Cardiac muscle cell (in vitro differentiated cells and primary cell): Measurements from ENCODE around the gene SH3RF3. TPM values are rescaled to one million over a fixed set of nuclear protein-coding genes. Genes with fewer than 3 reads are reported as not detected.

Source experiments
- DNase-seq, 2 donors: peaks; one replicate each; pipeline versions ENCODE4 v3.0.0 to v3.0.0-alpha.2; 2010 to 2017; ENCODE audit warnings: low read depth in 1 of 2, low spot score in 1 of 2
- H3K27ac ChIP-seq: fragments of 200-600 bp; sonication (generic); 2 replicates; pipeline ENCODE4 v1.5.1; 2016
- H3K27me3 ChIP-seq: fragments of 200-600 bp; sonication (generic); 2 replicates; pipeline ENCODE4 v1.6.0; 2016; ENCODE audit warnings: control low read depth
- H3K36me3 ChIP-seq: fragments of 200-600 bp; sonication (generic); 2 replicates; pipeline ENCODE4 v1.5.1; 2016; ENCODE audit warnings: control low read depth
- H3K4me1 ChIP-seq: fragments of 200-600 bp; sonication (generic); 2 replicates; pipeline ENCODE4 v1.8.1; 2017; ENCODE audit warnings: low read depth, mild to moderate bottlenecking, mixed run types
- H3K4me3 ChIP-seq: fragments of 200-600 bp; sonication (generic); 2 replicates; pipeline ENCODE4 v1.5.1; 2016; ENCODE audit warnings: mild to moderate bottlenecking
- H3K9me3 ChIP-seq: fragments of 200-600 bp; sonication (generic); 2 replicates; pipeline ENCODE4 v1.5.1; 2017; ENCODE audit warnings: low read depth, mild to moderate bottlenecking, control low read depth
- polyA plus RNA-seq: library from polyadenylated mRNA; unstranded; fragments of >200 nt; fragmentation: Nextera tagmentation; extraction: Ambion mirVana; gene quantifications from 2 replicates; pipeline ENCODE4 v1.2.1, GENCODE V29; 2016
- total RNA-seq: library from RNA; depleted of rRNA; stranded (reverse); fragments of >200 nt; gene quantifications from 2 replicates; pipeline ENCODE4 v1.2.3, GENCODE V29; 2016
- TF ChIP-seq, protein P1 (sequence below): IDR thresholded peaks from 2 replicates; pipeline ENCODE4 v1.5.1; 2012; ENCODE audit warnings: low read depth, mild to moderate bottlenecking, low read length

Gene SH3RF3
- total and polyA plus RNA-seq, 2 experiments from 2014 or later = 1.2 to 1.7 TPM

DNA sequence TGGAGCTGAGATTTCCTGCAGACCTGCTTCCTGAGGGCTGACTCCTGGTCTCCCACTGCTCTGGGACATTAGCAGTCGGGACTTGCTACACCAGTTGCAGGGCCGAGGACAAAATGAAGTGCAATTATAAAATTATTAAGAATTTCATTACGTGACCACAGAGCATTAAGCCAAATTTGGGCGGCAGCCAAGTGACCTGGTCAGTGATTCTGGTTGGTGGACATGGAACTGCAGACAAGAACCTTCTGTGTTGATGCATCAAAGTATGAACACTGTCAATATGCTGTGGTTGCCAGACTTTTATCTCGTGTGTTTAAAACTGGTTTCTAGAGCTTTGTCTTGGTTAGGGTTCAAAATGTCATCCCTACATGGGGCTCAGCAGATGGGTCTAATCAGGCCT is 24.8 kb downstream of the SH3RF3 start:
- no peak overlapping the region for H3K27ac ChIP-seq
- H3K4me1 ChIP-seq = no peaks in the 10 kb centered on the region
- peaks cover 4% of the 10 kb centered on the region for H3K27me3 ChIP-seq
- H3K36me3 ChIP-seq = no peaks in the 10 kb centered on the region
- H3K9me3 ChIP-seq = no peaks in the 10 kb centered on the region
- H3K4me3 ChIP-seq = no peak overlapping the region
- no peak for DNase-seq
- TF ChIP-seq, protein P1, sequence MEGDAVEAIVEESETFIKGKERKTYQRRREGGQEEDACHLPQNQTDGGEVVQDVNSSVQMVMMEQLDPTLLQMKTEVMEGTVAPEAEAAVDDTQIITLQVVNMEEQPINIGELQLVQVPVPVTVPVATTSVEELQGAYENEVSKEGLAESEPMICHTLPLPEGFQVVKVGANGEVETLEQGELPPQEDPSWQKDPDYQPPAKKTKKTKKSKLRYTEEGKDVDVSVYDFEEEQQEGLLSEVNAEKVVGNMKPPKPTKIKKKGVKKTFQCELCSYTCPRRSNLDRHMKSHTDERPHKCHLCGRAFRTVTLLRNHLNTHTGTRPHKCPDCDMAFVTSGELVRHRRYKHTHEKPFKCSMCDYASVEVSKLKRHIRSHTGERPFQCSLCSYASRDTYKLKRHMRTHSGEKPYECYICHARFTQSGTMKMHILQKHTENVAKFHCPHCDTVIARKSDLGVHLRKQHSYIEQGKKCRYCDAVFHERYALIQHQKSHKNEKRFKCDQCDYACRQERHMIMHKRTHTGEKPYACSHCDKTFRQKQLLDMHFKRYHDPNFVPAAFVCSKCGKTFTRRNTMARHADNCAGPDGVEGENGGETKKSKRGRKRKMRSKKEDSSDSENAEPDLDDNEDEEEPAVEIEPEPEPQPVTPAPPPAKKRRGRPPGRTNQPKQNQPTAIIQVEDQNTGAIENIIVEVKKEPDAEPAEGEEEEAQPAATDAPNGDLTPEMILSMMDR = no peak

DNA sequence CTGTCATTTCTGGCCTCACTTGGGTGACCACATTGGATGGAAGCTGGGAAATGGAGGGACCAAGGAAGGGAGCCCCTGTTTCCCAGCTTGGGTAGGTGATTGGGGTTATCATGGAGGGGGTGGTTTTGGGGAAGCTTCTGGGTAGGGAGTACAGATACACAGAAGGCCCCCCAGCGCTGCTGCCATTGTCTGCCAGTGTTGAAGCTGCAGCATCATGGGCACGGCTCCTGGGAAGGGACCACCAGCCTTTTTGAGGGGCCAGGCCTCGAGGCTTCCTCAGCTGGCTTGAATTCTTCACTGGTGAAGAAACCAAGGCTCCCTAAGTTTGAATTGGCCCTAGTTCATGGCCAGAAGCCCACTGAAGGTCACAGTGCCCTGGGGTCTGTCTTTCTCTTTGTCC is 25.2 kb downstream of the SH3RF3 start:
- no peak overlapping the region for H3K4me3 ChIP-seq
- peaks cover 4% of the 10 kb centered on the region for H3K27me3 ChIP-seq
- H3K36me3 ChIP-seq = no peaks in the 10 kb centered on the region
- no peak for DNase-seq
- no peaks in the 10 kb centered on the region for H3K4me1 ChIP-seq
- no peak overlapping the region for H3K27ac ChIP-seq
- no peaks in the 10 kb centered on the region for H3K9me3 ChIP-seq
- TF ChIP-seq, protein P1 = no peak

DNA sequence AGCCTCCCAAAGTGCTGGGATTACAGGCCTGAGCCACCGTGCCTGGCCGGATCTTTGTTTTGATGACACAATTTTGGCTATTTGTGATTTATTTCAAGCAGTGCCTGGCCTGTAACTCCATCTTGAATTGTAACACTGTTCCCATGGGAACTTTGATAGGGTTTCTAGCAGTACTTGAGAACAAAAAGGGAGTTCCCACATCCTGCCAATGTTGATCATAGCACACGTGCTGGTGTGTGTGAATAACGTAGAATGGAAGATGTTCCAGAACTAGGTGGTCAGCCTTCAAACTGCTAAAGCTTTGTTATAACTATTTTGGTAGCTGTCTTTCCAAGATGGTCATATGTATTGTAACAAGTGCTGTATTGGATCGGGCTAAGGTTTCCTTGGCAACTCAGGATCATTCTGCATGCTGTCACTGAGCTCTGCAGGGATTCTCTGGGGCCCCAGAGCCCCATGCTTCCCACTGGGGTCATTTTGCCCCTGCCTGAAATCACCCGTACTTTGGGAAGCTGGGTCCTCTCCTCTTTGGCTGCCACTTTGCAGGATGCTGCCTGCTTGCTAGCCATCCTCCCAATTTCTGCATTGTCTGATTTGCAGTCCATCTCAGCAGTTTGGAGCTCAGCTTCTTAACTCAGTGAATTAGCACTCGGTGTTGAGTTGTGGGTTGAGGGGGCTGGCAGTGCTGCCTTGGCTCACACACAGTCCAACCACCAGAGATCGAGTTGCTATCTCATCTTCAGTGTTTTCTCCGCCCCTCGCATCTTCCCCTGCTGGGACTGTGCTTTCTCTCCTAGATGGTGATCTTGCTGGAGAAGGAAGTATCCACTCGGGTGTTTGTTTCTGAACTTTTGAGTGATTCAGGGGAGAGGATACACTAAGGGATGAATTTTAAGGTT is 26.8 kb downstream of the SH3RF3 start:
- DNase-seq = peak in 1 of 2 donors; percentile 59
- Histone ChIP-seq H3K27ac (no peak overlapping the region), H3K36me3 (no peaks in the 10 kb centered on the region), H3K4me1 (no peaks in the 10 kb centered on the region), H3K9me3 (no peaks in the 10 kb centered on the region), H3K4me3 (no peak overlapping the region), H3K27me3 (no peaks in the 10 kb centered on the region)
- TF ChIP-seq, protein P1 = no peak

DNA sequence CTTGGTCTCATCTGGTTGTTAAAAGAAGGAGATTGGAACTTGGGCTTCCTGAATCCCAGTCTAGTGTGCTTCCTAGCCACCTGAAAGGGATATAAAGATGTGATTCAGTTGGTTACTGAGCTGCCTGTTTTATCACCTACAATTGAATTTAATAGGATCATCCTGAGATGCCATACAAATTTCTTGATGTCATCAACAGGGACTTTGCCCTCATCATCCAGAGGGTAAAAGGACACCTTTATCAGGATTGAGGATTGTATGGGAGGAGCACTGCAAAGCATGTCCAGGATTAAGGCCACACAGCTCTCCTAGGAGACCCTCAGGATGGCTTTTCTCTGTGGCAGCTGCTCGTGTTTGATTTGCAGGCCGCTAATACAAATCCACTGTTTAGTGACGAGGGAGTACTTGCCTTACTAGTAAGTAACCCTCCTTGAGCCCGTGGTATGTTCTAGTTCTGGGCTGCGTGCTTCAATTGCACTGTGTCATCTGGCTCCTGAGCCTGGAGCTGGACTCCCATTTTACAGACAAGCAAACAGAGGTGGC is 28.6 kb downstream of the SH3RF3 start:
- no peak overlapping the region for H3K27ac ChIP-seq
- TF ChIP-seq, protein P1 = no peak
- H3K4me1 ChIP-seq = no peaks in the 10 kb centered on the region
- H3K27me3 ChIP-seq = no peaks in the 10 kb centered on the region
- no peak for DNase-seq
- no peaks in the 10 kb centered on the region for H3K9me3 ChIP-seq
- no peaks in the 10 kb centered on the region for H3K36me3 ChIP-seq
- H3K4me3 ChIP-seq = no peak overlapping the region

DNA sequence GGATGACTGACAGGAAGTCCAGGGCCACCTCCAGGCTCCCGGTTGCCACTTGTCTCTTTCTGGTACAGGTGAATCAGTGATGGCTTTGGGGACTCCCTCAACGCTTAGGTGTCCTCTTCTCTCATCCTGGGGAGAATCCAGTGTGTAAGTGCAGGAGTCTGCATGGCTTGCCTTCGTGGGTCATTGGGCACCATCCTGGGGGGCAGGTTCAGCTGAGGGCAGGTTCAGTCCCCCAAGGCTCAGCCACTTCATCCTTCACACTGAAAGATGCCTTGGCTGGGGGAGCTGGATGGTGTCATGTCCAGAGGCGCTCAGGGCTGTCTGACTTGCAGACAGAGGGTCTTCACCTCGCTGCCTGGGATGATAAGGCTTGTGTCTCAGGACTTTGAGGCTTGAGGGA is 29.2 kb downstream of the SH3RF3 start:
- H3K27ac ChIP-seq = no peak overlapping the region
- no peak for DNase-seq
- no peaks in the 10 kb centered on the region for H3K9me3 ChIP-seq
- H3K4me1 ChIP-seq = no peaks in the 10 kb centered on the region
- no peaks in the 10 kb centered on the region for H3K27me3 ChIP-seq
- TF ChIP-seq, protein P1 = no peak
- H3K4me3 ChIP-seq = no peak overlapping the region
- H3K36me3 ChIP-seq = no peaks in the 10 kb centered on the region
